GM18502 (cell line): ENCODE results near the gene TSHZ2.
"Not testable (repeated sequence)": the region's sequence is repeated elsewhere in the genome, so short reads cannot be mapped to it uniquely, and the experiment has no call there.

ENCODE experiments used
- ATAC-seq: cut with Tn5 transposase; IDR thresholded peaks from one replicate; pipeline ENCODE4 v1.9.1; 2021; ENCODE audit warnings: mild to moderate bottlenecking; ENCODE audit not compliant: unreplicated experiment, poor library complexity

The TSHZ2 gene

DNA sequence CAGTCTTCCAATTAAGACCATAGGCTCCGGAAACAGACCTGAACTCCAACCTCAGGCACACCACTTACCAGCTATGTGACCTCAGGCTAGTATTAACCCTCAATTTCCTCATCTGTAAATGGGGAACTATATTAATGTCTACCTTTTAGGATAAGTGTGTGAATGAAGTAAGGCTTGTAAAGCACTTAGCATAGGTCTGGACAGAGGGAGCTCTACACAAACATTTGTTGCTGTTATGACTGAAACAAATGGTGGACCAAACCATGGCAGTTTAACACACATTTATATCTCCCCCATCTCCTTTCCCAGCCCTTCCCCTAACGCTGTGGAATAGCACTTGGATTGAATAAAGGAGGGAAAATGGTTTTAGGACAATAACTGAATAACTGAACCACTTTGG is 48.7 kb downstream of the TSHZ2 start:
- no peak for ATAC-seq

GRCh38 chr20:53021934-53022333 is 49.8 kb downstream of the TSHZ2 start:
- ATAC-seq: no peak

DNA sequence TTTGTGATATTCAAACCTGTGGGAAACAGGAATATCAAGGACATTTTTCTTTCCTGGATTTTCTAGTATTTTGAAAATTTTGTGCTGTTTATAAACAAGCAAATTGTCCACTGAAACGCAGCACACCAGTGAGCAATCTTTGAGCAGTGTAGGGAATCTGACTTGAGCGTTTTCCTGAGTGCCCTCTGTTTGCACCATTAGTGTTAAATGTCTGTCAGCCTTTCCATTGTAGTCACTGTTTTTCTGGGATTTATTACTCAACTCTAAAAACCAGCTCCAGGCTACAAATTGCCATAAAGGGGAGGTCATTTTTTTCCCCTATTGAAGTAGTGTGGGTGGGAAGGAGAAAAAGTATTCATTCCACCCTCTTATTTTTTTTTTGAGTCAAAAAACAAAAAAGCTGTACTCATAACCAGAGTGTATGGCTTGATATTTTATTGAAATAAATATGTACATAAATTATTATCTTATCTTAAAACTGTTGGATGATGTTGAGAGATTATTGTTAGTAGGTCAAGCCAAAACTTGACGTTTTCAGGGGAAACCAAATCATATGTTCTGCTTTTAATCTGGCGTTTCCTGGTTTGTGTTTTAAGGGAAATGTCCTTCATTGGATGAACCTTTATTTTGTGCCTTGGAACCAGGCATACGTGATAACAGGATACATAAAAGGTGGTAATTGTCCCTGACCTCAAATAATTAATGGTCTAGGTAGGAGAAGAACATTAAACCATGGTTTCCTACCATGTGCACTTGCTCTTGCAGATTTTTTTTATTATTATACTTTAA is 51.8 kb downstream of the TSHZ2 start:
- no peak for ATAC-seq

GRCh38 chr20:53024653-53025052 is 52.5 kb downstream of the TSHZ2 start:
- ATAC-seq: not testable (repeated sequence)

DNA sequence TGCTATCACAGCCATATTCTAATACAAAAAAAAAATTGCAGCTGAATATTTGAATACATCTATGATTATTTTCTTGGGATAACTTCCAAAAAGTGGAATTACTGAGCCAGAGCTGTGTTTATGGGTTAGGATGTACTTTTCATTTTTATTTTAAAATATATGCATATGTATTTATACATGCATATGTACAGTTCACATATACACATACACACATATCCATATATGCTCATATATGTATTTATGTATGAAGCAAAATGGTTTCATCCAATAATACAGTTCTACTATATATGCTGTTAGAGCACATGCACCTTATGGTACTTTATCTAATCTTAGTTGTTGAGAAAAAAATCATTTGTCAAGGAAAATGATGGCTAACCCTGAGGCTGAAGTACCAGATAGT is 54.9 kb downstream of the TSHZ2 start:
- no peak for ATAC-seq

GRCh38 chr20:53028337-53029007 is 56.3 kb downstream of the TSHZ2 start:
- ATAC-seq: no peak

DNA sequence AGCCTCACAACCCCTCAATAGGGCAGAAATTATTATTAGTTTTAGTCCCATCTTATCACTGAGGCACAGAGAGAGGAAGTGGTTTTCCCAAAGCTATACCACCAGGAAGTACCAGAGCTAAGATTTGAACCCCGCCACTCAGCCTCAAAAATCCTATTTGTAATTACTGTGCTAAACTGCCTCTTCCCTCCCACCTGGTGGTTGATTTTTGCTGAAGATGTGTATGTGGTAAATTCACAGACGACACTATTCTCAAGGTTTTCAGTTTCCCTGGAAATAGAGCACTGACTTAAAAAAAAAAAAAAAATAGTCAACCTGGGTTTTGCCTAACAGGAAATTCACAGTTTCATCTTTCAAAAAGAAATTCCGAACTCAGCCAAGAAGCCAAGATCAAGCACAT is 57.9 kb downstream of the TSHZ2 start:
- ATAC-seq: no peak

- ATAC-seq: no peak
These were observed 59.9 kb downstream of the TSHZ2 start for GRCh38 chr20:53032046-53032445.

GRCh38 chr20:53032478-53032932 is 60.3 kb downstream of the TSHZ2 start:
- ATAC-seq: no peak

GRCh38 chr20:53033176-53033575 is 61.0 kb downstream of the TSHZ2 start:
- ATAC-seq: no peak

GRCh38 chr20:53034899-53035298 is 62.7 kb downstream of the TSHZ2 start:
- ATAC-seq: no peak

GRCh38 chr20:53036992-53037391 is 64.8 kb downstream of the TSHZ2 start:
- ATAC-seq: no peak

- ATAC-seq: no peak
These were observed 65.5 kb downstream of the TSHZ2 start for GRCh38 chr20:53037621-53038020.

GRCh38 chr20:53038299-53038698 is 66.1 kb downstream of the TSHZ2 start:
- ATAC-seq: no peak

GRCh38 chr20:53040693-53041589 is 68.8 kb downstream of the TSHZ2 start:
- ATAC-seq: no peak

DNA sequence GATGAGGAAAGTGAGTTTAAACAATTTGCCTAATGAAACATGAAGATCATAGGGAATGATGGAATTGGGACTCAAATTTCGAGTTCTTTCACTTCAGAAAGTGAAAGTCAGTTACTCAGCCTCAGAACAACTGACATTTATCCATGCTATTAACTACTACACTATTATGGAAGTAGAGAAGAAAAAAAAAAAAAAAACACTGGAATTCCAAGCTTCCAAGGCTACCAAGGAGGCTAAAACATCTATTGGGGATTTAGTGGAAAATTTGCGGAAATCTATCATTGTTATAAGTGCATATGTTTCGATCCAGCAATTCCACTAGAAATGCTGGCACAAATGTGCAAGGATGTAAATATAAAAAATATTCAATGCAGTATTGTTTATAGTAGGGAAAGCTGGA is 70.4 kb downstream of the TSHZ2 start:
- ATAC-seq: no peak

DNA sequence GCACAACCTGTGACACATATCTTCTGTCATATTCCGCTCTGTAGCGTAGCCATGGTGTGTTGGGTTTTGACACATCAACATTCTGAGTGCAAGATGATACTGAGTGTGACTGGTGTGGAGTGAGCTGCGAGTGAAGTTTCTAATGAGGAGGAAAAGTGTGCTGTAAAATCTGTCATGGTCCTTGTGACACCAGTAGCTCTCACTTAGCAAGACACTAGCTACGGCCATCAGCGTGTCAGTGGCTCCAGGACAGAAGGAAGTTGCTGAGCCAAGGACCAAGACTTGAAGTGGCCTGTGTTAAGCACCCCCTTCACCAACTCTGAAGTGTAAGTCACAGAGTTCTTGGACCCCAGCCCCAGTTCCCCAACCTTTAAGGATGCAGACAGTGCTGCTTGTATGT is 72.1 kb downstream of the TSHZ2 start:
- no peak for ATAC-seq

GRCh38 chr20:53045941-53046340 is 73.8 kb downstream of the TSHZ2 start:
- ATAC-seq: no peak

GRCh38 chr20:53047203-53047602 is 75.0 kb downstream of the TSHZ2 start:
- ATAC-seq: no peak

DNA sequence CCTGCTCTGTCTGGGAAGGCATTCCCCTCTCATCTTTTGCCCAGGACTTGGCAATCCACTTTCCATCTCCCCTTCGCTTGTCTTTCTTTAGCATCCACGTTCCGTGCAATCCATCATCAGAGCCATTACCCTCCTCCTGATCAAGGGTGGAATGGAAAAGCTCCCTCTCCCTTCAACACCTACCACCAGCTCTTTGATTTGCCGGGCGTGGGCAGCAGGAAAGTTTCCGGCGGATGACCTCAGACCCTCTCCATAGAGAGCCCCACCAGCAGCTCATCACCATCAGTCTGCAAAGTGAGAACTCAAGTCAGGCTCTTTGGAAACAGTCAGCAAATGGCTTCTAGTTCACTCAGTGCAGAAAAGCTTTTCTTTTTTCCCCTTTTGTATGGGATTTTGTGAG is 76.2 kb downstream of the TSHZ2 start:
- ATAC-seq: no peak

GRCh38 chr20:53050338-53050737 is 78.2 kb downstream of the TSHZ2 start:
- no peak for ATAC-seq
